Nephron (organoid): ENCODE data around the gene TEC.

Source experiments
- H3K27ac Mint-ChIP-seq, 3 experiments: 2 replicates each; pipeline ENCODE4 v1.8.0; 2020; ENCODE audit warnings: mixed read lengths in 3 of 3, mild to moderate bottlenecking in 2 of 3, moderate library complexity in 1 of 3
- H3K27me3 Mint-ChIP-seq: 2 replicates; pipeline ENCODE4 v1.8.0; 2021; ENCODE audit warnings: low read depth, mild to moderate bottlenecking, moderate library complexity, mixed read lengths
- H3K36me3 Mint-ChIP-seq: 2 replicates; pipeline ENCODE4 v1.8.0; 2020; ENCODE audit warnings: low read depth, mixed read lengths
- H3K4me1 Mint-ChIP-seq: 2 replicates; pipeline ENCODE4 v1.8.0; 2020; ENCODE audit warnings: mixed read lengths
- H3K4me3 Mint-ChIP-seq, 3 experiments: 2 replicates each; pipeline ENCODE4 v1.8.0; 2020; ENCODE audit warnings: mild to moderate bottlenecking in 3 of 3, mixed read lengths in 3 of 3, moderate library complexity in 2 of 3
- H3K9me3 Mint-ChIP-seq: 2 replicates; pipeline ENCODE4 v1.8.0; 2020; ENCODE audit warnings: mixed read lengths
- TF ChIP-seq, protein P1 (sequence below), 3 experiments: fragments of 200-600 bp; sonication (generic); IDR thresholded peaks; one replicate each; pipeline ENCODE4 v1.5.0; 2021; ENCODE audit warnings: antibody characterized with exemption in 3 of 3; ENCODE audit not compliant: unreplicated experiment in 3 of 3

TEC gene

DNA sequence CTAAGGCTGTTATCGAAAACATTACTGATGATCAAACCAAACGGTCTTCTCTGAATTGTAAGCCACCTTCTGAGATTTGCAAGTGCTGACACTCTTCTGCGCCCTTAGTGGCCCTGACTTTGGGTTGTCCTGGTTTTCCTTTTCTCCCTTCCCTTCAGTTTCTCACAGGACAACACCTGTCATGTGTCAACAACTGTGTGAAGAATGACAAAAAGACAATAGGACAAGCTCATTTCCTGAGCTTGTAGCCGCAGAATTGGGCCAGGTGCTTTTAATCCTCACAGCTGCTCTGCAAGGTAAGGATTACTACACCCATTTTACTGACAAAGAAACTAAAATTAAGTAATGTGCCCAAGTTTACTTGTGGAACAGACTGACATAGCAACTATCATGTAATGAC lies 90.7 kb downstream of the TEC start:
- Mint-ChIP-seq H3K27ac (no peak overlapping the region), H3K9me3 (no peaks in the 10 kb centered on the region), H3K4me3 (no peak overlapping the region), H3K4me1 (peaks cover under 1% of the 10 kb centered on the region), H3K36me3 (no peaks in the 10 kb centered on the region), H3K27me3 (peaks cover 3% of the 10 kb centered on the region)
- TF ChIP-seq, protein P1, sequence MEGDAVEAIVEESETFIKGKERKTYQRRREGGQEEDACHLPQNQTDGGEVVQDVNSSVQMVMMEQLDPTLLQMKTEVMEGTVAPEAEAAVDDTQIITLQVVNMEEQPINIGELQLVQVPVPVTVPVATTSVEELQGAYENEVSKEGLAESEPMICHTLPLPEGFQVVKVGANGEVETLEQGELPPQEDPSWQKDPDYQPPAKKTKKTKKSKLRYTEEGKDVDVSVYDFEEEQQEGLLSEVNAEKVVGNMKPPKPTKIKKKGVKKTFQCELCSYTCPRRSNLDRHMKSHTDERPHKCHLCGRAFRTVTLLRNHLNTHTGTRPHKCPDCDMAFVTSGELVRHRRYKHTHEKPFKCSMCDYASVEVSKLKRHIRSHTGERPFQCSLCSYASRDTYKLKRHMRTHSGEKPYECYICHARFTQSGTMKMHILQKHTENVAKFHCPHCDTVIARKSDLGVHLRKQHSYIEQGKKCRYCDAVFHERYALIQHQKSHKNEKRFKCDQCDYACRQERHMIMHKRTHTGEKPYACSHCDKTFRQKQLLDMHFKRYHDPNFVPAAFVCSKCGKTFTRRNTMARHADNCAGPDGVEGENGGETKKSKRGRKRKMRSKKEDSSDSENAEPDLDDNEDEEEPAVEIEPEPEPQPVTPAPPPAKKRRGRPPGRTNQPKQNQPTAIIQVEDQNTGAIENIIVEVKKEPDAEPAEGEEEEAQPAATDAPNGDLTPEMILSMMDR (IDR thresholded peaks at IDR 0.05; ENCODE audit: unreplicated experiment in 3 of 3) = no peak

DNA sequence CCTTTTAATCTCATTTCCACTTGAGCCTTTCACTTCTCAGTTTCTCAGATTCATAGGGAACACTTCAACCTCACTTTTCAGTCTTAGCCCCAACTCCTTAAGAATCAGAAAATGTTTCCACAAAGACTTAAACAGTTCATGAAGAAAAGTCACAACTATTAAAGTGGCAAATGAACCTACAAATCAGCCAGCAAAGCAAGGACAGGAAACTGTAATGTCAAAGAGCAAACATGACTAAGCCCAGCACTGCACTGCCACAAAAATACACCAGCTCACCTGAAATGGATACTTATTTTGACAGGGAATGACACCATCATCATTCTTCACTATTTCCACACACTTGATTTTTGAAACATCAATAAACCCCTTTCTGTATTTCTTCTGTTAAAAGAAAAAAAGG lies 93.8 kb downstream of the TEC start:
- no peaks in the 10 kb centered on the region for H3K9me3 Mint-ChIP-seq
- H3K36me3 Mint-ChIP-seq = no peaks in the 10 kb centered on the region
- TF ChIP-seq, protein P1 (IDR thresholded peaks at IDR 0.05; ENCODE audit: unreplicated experiment in 3 of 3) = no peak
- H3K27ac Mint-ChIP-seq = no peak overlapping the region
- H3K4me3 Mint-ChIP-seq = no peak overlapping the region
- peaks cover 8% of the 10 kb centered on the region for H3K4me1 Mint-ChIP-seq
- peaks cover 3% of the 10 kb centered on the region for H3K27me3 Mint-ChIP-seq

DNA sequence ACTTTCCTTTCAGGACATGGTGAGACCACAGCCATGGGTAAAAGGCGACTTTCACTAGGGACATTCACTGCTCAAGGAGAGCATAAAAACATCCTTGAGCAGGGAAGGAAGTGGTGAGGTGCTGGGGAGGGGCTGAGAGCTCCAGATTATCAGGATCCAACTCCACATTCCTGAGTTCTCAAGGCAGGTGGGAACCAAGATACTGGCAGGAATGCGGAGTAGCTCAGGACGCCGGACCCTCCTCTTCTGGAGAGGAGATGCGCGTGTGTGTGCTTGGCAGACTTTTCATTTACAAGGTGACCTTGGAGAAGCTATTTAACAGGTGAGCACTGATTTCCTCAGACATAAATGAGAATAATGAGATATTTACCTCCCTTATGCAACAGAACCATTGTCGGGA lies 94.3 kb downstream of the TEC start:
- Mint-ChIP-seq H3K27ac (no peak overlapping the region), H3K4me3 (no peak overlapping the region), H3K36me3 (no peaks in the 10 kb centered on the region), H3K9me3 (no peaks in the 10 kb centered on the region), H3K4me1 (peaks cover 8% of the 10 kb centered on the region), H3K27me3 (peaks cover 3% of the 10 kb centered on the region)
- TF ChIP-seq, protein P1 (IDR thresholded peaks at IDR 0.05; ENCODE audit: unreplicated experiment in 3 of 3) = no peak

DNA sequence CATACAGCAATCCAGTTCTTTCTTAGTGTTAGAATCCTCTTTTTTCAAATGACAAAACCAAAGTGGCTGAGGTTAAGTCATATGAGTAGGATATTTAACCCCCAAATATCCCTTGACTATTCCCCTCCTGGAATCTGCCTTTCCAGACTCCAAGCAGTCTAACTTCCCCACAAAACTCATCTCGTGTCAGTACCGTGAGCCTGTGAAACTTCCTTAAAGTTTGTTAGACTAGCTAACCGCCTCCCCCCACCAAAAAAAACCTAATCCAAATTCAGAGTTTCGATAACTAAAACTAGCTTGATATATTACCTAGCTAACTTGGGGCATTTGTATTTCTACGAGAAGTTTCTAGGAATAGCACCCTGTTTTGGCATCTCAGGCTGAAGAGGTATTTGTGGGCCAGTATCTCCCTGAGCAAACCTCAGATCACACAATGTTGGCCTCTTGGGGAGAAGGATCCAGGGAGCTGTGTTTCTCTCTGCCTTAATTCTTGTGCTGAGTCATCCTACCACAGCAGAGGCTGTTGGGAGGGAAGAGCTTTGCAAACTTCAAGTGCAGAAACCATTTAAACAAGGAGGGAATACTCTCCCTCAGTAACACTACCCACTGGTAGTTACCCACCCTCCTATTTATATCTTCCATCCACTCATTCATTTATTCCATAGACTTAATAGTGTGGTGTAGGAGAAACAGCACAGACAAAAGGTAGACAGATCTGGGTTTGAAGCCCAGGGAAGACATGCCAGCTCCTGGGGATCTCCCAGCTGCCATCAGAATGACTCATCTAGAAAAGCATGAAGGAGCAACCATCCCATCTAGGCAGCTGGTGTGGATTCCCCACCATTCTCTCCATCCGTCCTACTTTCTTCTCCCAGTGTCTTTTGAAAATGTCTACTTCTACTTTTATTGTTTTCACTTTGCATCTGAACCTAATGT lies 96.3 kb downstream of the TEC start:
- H3K4me1 Mint-ChIP-seq = peaks cover 8% of the 10 kb centered on the region
- TF ChIP-seq, protein P1 (IDR thresholded peaks at IDR 0.05; ENCODE audit: unreplicated experiment in 3 of 3) = no peak
- H3K27me3 Mint-ChIP-seq = peaks cover 3% of the 10 kb centered on the region
- no peaks in the 10 kb centered on the region for H3K9me3 Mint-ChIP-seq
- H3K4me3 Mint-ChIP-seq = no peak overlapping the region
- H3K36me3 Mint-ChIP-seq = no peaks in the 10 kb centered on the region
- H3K27ac Mint-ChIP-seq = no peak overlapping the region

DNA sequence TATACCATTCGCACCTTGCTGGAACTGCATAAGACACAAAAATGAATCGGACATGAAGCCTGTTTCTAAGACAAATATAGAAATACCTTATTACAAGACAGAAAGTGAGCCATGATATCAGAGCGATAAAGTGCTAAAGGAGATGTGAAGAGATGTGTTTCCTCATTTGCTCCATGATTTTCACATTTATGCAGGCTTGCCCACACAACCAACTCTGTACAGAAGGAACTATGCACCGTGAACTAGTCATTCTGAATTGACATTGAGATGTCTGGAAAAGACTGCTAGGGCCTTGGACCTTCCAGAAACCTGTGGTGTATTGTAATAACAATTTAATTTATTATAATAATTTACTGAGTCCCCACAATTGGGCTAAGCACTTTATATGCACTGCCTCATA lies 97.0 kb downstream of the TEC start:
- Mint-ChIP-seq H3K36me3 (no peaks in the 10 kb centered on the region), H3K4me3 (no peak overlapping the region), H3K27ac (no peak overlapping the region), H3K27me3 (peaks cover 3% of the 10 kb centered on the region), H3K4me1 (peaks cover 8% of the 10 kb centered on the region), H3K9me3 (no peaks in the 10 kb centered on the region)
- TF ChIP-seq, protein P1 (IDR thresholded peaks at IDR 0.05; ENCODE audit: unreplicated experiment in 3 of 3) = no peak

DNA sequence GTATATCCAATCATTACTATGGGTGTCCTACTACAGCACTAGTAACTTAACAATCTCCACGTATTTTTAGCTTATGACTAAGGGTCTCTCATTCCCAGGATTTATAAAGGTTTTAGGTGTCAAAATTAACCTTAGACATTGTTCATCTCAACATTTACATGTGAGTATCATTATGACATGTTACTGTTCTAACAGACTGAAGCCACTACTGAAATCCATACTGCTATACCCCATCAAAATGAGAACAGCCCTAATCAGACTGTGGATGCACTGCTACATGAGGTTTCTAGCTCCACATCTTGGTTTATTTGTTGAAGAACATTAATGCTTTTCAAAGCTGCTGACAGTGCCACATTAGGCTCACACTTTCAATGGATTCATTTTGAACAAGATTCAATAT lies 100.0 kb downstream of the TEC start:
- Mint-ChIP-seq H3K36me3 (no peaks in the 10 kb centered on the region), H3K4me1 (peaks cover 8% of the 10 kb centered on the region), H3K9me3 (no peaks in the 10 kb centered on the region), H3K4me3 (no peak overlapping the region), H3K27me3 (peaks cover 4% of the 10 kb centered on the region), H3K27ac (no peak overlapping the region)
- TF ChIP-seq, protein P1 (IDR thresholded peaks at IDR 0.05; ENCODE audit: unreplicated experiment in 3 of 3) = no peak
